ENCODE results near the gene PRKAG3. TPM values are rescaled to one million over a fixed set of nuclear protein-coding genes. Genes with fewer than 3 reads are reported as not detected.

The PRKAG3 gene
- total and polyA plus RNA-seq, 2 donors (not counting 3 experiments of a cell fraction or from before 2014, with no cell fraction given) = not detected

DNA sequence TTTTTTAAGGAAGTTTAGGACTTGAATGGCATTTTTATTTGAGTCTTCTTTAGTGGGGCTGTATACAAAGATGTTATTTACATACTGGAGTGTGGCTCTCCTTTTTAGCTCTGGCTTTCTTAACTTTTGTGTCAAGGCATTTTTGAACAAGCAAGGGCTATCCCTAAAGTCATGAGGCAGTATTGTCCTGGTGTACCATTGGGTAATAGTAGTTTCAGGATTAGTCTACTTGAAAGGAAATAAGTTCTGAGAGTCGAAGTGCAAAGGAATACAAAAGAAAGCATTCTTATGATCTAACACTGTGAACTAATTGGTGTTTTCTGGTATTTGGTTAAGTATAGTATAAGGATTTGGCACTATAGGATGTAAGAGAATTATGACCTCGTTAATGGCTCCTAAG is 51.6 kb downstream of the PRKAG3 start:
- Histone ChIP-seq H4K20me1 (replicated peaks; ENCODE audit: control insufficient read depth, extremely low read depth, insufficient read depth, low read length) (no peaks in the 10 kb centered on the region), H3K36me3 (ENCODE audit: control insufficient read depth in 2 of 2, extremely low read depth in 1 of 2, insufficient read depth in 2 of 2, low read length in 2 of 2) (no peaks in the 10 kb centered on the region), H3K4me3 (replicated peaks in 1 of 3; ENCODE audit: insufficient read depth in 1 of 3, low read depth in 1 of 3, low read length in 3 of 3) (no peak overlapping the region), H3K79me2 (ENCODE audit: control insufficient read depth, insufficient read depth, low read length) (no peaks in the 10 kb centered on the region), H3K9me1 (replicated peaks; ENCODE audit: control insufficient read depth, extremely low read depth, insufficient read depth, low read length) (no peaks in the 10 kb centered on the region), H3K9me3 (replicated peaks; ENCODE audit: control insufficient read depth, insufficient read depth, low read length) (no peaks in the 10 kb centered on the region), H2AFZ (ENCODE audit: low read depth, low read length) (no peak overlapping the region), H3K27ac (ENCODE audit: insufficient read depth, low read depth, low read length) (no peak overlapping the region), H3K4me2 (ENCODE audit: insufficient read depth, low read length) (no peak overlapping the region), H3K27me3 (ENCODE audit: control insufficient read depth in 2 of 2, insufficient read depth in 2 of 2, low read length in 2 of 2) (no peaks in the 10 kb centered on the region), H3K9ac (replicated peaks; ENCODE audit: extremely low read depth, insufficient read depth, low read length) (no peak overlapping the region), H3K4me1 (ENCODE audit: control insufficient read depth, extremely low read depth, insufficient read depth, low read length) (peaks cover 6% of the 10 kb centered on the region)
- no TSS peak for BruUV-seq (replicated peaks)
- FAIRE-seq = no peak
- intact Hi-C loops (cut with micrococcal nuclease) = loop anchor here (2.0 kb wide), 1 partner anchor 67 kb away; no protein-coding TSS in a partner anchor
- no peak for DNase-seq (ENCODE audit: low read depth, low spot score)
- ChIA-PET CTCF (interaction anchor here (0.7 kb wide), 1 partner anchor 67 kb away, joined by 3 read pairs; no protein-coding TSS in a partner anchor), POLR2A (no interaction called here)
- dilution Hi-C loops (cut with MboI; ENCODE audit: extremely low pct_ligation_motif_present, low sequenced_read_pairs) = no loop called here
- TF ChIP-seq, protein P1, sequence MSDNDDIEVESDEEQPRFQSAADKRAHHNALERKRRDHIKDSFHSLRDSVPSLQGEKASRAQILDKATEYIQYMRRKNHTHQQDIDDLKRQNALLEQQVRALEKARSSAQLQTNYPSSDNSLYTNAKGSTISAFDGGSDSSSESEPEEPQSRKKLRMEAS (IDR thresholded peaks at IDR 0.05; ENCODE audit: insufficient read depth, insufficient read length) = no peak
- TF ChIP-seq POLR2A (IDR thresholded peaks at IDR 0.05; ENCODE audit: low read depth, low read length) (no peak), GATA2 (IDR thresholded peaks at IDR 0.05; ENCODE audit: insufficient read depth, insufficient read length, low read depth, low read length) (no peak), EZH2 (IDR thresholded peaks at IDR 0.05; ENCODE audit: borderline replicate concordance, low read depth, low read length, severe bottlenecking) (no peak), MYC (IDR thresholded peaks at IDR 0.05; ENCODE audit: low read depth, low read length) (no peak), JUN (IDR thresholded peaks at IDR 0.05; ENCODE audit: borderline replicate concordance, insufficient read depth, insufficient read length, low read depth) (no peak), FOS (IDR thresholded peaks at IDR 0.05; ENCODE audit: borderline replicate concordance, insufficient read depth, low read length) (no peak), POLR2AphosphoS5 (IDR thresholded peaks at IDR 0.05; ENCODE audit: insufficient read depth, low read depth, low read length) (no peak)
- TF ChIP-seq, protein P2, sequence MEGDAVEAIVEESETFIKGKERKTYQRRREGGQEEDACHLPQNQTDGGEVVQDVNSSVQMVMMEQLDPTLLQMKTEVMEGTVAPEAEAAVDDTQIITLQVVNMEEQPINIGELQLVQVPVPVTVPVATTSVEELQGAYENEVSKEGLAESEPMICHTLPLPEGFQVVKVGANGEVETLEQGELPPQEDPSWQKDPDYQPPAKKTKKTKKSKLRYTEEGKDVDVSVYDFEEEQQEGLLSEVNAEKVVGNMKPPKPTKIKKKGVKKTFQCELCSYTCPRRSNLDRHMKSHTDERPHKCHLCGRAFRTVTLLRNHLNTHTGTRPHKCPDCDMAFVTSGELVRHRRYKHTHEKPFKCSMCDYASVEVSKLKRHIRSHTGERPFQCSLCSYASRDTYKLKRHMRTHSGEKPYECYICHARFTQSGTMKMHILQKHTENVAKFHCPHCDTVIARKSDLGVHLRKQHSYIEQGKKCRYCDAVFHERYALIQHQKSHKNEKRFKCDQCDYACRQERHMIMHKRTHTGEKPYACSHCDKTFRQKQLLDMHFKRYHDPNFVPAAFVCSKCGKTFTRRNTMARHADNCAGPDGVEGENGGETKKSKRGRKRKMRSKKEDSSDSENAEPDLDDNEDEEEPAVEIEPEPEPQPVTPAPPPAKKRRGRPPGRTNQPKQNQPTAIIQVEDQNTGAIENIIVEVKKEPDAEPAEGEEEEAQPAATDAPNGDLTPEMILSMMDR (IDR thresholded peaks at IDR 0.05; ENCODE audit: extremely low read depth in 1 of 2, insufficient read depth in 1 of 2, low read depth in 1 of 2, low read length in 2 of 2) = no peak

Measured in endothelial cell of umbilical vein (primary cell).